GM19239 (cell line): ENCODE data around the gene ATP6V1F.

ENCODE experiments used
- DNase-seq: peaks from one replicate; pipeline ENCODE4 v3.0.0; 2011; ENCODE audit warnings: low spot score; ENCODE audit not compliant: insufficient read length
- FAIRE-seq: peaks from 2 replicates; lab custom pipeline; 2011; peaks lifted over from hg19 to GRCh38; lab: Jason Lieb, UNC

The ATP6V1F gene

GRCh38 chr7:128835231-128835751 is 27.4 kb upstream of the ATP6V1F start:
- FAIRE-seq = no peak
- no peak for DNase-seq

DNA sequence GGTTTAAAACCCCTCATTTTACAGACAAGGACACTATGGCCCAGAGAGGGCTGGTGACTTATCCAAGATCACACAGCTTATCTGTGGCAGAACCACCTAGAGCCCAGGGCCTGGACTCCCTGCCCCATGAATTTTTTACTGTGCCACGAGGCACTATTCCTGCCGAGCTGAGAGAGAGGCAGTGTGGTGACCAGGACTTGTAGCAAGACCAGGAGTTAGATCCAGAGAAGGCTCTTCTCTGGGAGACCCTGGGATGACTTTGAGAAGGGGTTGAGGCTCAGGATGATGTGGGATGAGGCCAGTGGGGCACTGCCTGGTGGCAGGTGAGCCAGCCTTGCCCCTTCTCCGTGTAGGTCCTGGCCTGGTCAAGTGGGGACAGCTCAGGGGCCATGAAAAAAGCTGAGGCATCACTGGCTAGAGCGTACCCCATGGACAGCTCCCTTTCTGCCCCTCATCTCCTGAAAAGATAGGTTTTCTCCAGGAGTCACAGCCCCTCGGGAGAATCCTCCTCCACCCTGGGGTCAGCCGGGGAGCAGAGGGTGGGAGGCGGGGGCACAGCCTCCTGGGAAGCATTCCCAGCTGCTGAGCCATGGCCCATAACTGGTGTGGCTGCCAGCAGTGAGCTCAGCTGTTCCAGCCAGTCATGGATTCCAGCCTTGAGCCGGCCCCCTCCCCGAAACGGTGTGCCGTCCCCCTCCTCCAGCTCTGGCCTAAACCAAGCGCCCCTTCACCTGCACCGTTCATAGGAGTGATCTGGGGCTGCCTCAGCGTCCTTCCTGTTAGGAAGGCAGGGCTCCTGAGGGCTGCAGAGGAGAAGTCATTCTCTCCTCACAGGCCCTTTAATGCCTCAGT is 26.6 kb upstream of the ATP6V1F start:
- no peak for FAIRE-seq
- DNase-seq = no peak

DNA sequence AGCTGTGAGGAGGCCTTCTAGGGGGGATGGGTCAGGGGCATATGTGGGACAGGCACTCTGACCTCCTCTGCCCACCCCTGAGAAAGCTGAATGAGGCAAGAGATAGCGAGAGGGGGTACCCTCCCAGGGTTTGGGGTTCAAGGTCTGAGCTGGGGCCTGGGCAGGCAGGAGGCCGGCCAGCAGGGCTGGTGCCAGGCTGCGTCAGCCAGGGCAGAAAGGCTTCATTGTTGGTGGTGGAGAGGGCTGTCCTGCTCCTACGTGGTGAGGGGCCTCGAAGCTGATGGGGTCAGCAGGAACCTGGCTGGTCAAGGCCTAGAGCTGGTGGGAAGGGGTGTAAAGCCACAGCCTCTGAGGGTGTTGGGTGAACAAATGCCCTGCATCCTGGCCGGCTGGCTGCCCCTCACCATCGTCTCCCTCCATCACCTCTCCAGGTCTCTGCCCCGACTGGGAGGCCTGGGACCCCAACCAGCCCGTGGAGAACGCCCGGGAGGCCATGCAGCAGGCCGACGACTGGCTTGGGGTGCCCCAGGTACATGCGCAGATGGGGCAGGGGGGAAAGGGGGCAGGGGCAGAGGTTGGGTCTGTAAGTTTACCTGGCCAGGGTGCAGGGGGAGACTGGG is 25.8 kb upstream of the ATP6V1F start:
- FAIRE-seq (no peak), DNase-seq (no peak)

GRCh38 chr7:128837521-128837921 is 25.1 kb upstream of the ATP6V1F start:
- FAIRE-seq = no peak
- no peak for DNase-seq

DNA sequence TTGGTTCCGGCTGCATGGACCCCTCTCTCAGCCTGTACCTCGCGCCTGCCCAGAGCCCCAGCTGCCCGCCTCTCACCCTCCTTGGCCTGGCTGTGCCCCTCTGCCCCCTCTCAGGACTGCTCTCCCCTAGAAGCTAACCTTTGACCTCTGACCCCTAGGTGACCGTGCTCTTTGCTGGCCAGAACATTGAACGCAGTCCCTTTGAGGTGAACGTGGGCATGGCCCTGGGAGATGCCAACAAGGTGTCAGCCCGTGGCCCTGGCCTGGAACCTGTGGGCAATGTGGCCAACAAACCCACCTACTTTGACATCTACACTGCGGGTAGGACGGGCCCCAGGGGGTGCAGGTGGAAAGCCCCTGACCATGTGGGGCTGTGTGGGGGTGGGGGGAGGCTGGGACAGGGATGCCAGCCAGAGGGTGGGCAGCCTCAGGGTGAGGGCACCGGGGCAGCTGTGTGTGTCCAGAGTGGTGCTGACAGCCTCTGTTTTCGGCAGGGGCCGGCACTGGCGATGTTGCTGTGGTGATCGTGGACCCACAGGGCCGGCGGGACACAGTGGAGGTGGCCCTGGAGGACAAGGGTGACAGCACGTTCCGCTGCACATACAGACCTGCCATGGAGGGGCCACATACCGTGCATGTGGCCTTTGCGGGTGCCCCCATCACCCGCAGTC is 24.4 kb upstream of the ATP6V1F start:
- FAIRE-seq = no peak
- no peak for DNase-seq

GRCh38 chr7:128838981-128839731 is 23.5 kb upstream of the ATP6V1F start:
- DNase-seq = no peak
- no peak for FAIRE-seq

GRCh38 chr7:128839751-128840177 is 22.9 kb upstream of the ATP6V1F start:
- no peak for FAIRE-seq
- no peak for DNase-seq

GRCh38 chr7:128840326-128841170 is 22.1 kb upstream of the ATP6V1F start:
- no peak for FAIRE-seq
- DNase-seq = no peak

DNA sequence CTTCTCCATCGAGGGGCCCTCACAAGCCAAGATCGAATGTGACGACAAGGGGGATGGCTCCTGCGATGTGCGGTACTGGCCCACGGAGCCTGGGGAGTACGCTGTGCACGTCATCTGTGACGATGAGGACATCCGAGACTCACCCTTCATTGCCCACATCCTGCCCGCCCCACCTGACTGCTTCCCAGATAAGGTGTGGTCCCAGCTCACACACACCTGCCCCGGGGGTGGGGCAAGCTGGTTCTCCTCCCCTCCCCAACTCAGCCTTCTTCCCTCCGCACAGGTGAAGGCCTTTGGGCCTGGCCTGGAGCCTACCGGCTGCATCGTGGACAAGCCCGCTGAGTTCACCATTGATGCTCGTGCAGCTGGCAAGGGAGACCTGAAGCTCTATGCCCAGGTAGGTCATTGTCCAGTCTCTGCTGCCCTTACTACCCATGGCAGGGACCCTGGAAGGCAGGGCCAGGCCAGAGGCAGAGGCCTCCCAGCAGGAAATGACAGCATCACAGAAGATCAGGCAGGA is 21.4 kb upstream of the ATP6V1F start:
- DNase-seq = no peak
- FAIRE-seq = no peak

DNA sequence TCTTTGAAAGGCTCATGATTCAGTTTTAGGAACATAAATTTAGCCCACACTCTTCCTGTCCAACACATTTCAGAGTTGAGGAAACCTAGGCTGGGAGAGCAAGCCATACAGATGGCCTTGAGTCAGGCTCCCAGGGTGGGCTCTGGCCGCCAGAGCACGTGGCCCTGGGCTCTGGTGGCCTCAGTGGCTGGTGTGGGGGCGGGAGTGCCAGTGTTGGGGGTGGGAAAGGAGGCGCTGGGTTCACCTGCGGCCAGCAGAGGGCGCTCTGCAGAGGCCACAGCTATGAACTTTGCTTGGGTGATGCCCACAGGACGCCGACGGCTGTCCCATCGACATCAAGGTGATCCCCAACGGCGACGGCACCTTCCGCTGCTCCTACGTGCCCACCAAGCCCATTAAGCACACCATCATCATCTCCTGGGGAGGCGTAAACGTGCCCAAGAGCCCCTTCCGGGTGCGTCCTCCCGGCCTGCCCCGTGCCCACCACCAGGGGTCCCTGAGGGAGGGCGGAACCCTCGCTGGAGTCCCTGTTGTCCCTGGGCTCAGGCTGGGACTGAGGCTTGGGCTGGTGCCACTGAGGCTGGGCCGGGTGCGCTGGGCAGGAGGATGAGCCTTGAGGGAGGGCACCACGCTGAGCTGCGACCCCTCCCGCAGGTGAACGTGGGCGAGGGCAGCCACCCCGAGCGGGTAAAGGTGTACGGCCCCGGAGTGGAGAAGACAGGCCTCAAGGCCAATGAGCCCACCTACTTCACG is 20.6 kb upstream of the ATP6V1F start:
- FAIRE-seq = no peak

DNA sequence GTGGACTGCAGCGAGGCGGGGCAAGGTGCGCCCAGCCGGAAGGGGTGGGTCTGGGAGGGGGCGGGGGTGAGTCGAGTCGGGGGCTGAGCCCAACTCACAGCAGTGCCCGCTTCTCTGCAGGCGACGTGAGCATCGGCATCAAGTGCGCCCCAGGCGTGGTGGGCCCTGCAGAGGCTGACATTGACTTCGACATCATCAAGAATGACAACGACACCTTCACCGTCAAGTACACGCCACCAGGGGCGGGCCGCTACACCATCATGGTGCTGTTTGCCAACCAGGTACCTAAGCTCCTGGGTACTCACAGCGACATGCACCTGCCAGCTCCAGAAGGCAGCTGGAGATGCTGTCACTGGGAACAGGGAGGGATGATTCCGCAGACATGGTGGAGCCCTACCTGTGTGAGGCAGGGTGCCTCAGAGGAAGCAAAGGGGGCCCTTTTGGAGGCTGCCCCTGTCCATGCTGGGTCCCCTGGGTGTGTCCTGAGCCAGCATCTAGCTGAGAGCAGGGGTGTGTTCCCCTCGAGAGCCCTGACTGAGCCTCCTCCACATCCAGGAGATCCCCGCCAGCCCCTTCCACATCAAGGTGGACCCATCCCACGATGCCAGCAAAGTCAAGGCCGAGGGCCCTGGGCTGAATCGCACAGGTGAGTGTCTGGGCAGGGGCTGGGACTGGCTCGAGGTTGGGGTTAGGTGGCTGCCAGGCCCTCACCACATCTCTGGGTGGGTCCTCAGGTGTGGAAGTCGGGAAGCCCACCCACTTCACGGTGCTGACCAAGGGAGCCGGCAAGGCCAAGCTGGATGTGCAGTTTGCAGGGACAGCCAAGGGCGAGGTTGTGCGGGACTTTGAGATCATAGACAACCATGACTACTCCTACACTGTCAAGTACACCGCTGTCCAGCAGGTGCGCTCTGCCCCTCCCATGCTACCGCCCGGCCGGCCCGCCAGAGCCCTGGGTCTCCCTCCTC is 19.7 kb upstream of the ATP6V1F start:
- FAIRE-seq = no peak
- no peak for DNase-seq

More for the DNA sequence above, 20.6 kb upstream of the ATP6V1F start:
- DNase-seq = peak; percentile 90

DNA sequence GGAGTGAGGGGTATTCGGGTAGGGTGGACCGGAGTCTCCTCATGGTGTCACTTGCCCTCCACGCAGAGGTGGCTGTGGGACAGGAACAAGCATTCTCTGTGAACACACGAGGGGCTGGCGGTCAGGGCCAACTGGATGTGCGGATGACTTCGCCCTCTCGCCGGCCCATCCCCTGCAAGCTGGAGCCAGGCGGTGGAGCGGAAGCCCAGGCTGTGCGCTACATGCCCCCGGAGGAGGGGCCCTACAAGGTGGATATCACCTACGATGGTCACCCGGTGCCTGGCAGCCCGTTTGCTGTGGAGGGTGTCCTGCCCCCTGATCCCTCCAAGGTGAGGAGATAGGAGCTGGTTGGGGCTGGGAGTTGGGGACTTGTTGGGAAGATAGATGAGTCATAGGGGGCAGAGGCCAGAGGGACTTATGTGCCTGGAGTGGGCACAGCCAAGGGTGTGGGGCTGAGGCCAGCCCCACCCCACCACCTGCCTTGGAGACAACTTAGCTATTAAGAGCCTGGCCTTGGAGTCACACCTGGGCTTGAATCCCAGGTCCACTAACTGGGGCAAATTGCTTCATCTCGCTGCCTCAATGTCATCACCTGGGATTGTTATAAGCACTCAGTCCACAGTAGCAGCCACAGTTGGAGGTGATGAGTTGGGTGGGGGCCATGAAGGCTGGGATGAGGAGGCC is 18.6 kb upstream of the ATP6V1F start:
- FAIRE-seq (no peak), DNase-seq (no peak)

DNA sequence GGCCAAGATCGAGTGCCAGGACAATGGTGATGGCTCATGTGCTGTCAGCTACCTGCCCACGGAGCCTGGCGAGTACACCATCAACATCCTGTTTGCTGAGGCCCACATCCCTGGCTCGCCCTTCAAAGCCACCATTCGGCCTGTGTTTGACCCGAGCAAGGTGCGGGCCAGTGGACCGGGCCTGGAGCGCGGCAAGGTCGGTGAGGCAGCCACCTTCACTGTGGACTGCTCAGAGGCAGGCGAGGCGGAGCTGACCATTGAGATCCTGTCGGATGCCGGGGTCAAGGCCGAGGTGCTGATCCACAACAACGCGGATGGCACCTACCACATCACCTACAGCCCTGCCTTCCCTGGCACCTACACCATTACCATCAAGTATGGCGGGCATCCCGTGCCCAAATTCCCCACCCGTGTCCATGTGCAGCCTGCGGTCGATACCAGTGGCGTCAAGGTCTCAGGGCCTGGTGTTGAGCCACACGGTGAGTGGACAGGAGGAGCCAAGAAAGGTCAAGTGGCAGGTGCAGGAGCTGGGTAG is 17.8 kb upstream of the ATP6V1F start:
- no peak for DNase-seq
- no peak for FAIRE-seq

GRCh38 chr7:128845475-128845874 is 17.2 kb upstream of the ATP6V1F start:
- no peak for DNase-seq
- no peak for FAIRE-seq

DNA sequence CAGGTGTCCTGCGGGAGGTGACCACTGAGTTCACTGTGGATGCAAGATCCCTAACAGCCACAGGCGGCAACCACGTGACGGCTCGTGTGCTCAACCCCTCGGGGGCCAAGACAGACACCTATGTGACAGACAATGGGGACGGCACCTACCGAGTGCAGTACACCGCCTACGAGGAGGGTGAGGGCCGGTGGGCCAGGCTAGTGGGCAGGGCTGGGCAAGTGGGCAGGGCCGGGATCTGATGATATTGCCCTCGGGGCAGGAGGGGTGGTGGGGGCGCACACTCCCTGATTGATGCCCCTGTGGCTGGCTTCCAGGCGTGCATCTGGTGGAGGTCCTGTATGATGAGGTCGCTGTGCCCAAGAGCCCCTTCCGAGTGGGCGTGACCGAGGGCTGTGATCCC is 16.7 kb upstream of the ATP6V1F start:
- DNase-seq = no peak
- FAIRE-seq = no peak

GRCh38 chr7:128846781-128847444 is 15.7 kb upstream of the ATP6V1F start:
- FAIRE-seq = no peak
- no peak for DNase-seq
